Subcutaneous abdominal adipose tissue (tissue), 5 donors: ENCODE measurements around the gene PYGB.

Experiments used
- H3K27ac ChIP-seq: one replicate; pipeline ENCODE4 v1.7.0; 2013; ENCODE audit warnings: low read depth, mild to moderate bottlenecking, inconsistent platforms, low read length, moderate library complexity
- H3K27me3 ChIP-seq, 5 donors: one replicate each; pipeline ENCODE4 v1.7.0; 2013; ENCODE audit warnings: low read length in 5 of 5, inconsistent platforms in 1 of 5; ENCODE audit not compliant: control insufficient read depth in 5 of 5, insufficient read depth in 4 of 5
- H3K36me3 ChIP-seq, 5 donors: one replicate each; pipeline ENCODE4 v1.7.0; 2013; ENCODE audit warnings: low read length in 5 of 5; ENCODE audit not compliant: control insufficient read depth in 5 of 5, insufficient read depth in 5 of 5
- H3K4me1 ChIP-seq, 5 donors: one replicate each; pipeline ENCODE4 v1.7.0; 2013; ENCODE audit warnings: low read length in 5 of 5, mild to moderate bottlenecking in 3 of 5, moderate library complexity in 1 of 5; ENCODE audit not compliant: control insufficient read depth in 5 of 5, insufficient read depth in 5 of 5
- H3K4me3 ChIP-seq, 5 donors: one replicate each; pipeline ENCODE4 v1.7.0; 2013; ENCODE audit warnings: low read length in 5 of 5, low read depth in 1 of 5
- H3K9ac ChIP-seq, 5 donors: one replicate each; pipeline ENCODE4 v1.7.0; 2013; ENCODE audit warnings: low read length in 5 of 5, mild to moderate bottlenecking in 4 of 5, moderate library complexity in 3 of 5
- H3K9me3 ChIP-seq, 5 donors: one replicate each; pipeline ENCODE4 v1.7.0; 2013; ENCODE audit warnings: low read length in 5 of 5; ENCODE audit not compliant: control insufficient read depth in 5 of 5
- donor health status: healthy.
- donor health status: healthy.
- donor health status: healthy.
- donor health status: healthy.
- donor health status: healthy.

PYGB gene

GRCh38 chr20:25346349-25346748 is 98.5 kb downstream of the PYGB start:
- no peak overlapping the region for H3K27ac ChIP-seq
- H3K4me3 ChIP-seq = no peak overlapping the region
- no peak overlapping the region for H3K9ac ChIP-seq
- no peaks in the 10 kb centered on the region for H3K27me3 ChIP-seq
- H3K4me1 ChIP-seq = no peaks in the 10 kb centered on the region
- no peaks in the 10 kb centered on the region for H3K36me3 ChIP-seq
- no peaks in the 10 kb centered on the region for H3K9me3 ChIP-seq
